ENCODE data around the gene APLP2.

GRCh38 chr11:130096823-130097222 is 27.1 kb downstream of the APLP2 start:
- TF ChIP-seq, protein P1, sequence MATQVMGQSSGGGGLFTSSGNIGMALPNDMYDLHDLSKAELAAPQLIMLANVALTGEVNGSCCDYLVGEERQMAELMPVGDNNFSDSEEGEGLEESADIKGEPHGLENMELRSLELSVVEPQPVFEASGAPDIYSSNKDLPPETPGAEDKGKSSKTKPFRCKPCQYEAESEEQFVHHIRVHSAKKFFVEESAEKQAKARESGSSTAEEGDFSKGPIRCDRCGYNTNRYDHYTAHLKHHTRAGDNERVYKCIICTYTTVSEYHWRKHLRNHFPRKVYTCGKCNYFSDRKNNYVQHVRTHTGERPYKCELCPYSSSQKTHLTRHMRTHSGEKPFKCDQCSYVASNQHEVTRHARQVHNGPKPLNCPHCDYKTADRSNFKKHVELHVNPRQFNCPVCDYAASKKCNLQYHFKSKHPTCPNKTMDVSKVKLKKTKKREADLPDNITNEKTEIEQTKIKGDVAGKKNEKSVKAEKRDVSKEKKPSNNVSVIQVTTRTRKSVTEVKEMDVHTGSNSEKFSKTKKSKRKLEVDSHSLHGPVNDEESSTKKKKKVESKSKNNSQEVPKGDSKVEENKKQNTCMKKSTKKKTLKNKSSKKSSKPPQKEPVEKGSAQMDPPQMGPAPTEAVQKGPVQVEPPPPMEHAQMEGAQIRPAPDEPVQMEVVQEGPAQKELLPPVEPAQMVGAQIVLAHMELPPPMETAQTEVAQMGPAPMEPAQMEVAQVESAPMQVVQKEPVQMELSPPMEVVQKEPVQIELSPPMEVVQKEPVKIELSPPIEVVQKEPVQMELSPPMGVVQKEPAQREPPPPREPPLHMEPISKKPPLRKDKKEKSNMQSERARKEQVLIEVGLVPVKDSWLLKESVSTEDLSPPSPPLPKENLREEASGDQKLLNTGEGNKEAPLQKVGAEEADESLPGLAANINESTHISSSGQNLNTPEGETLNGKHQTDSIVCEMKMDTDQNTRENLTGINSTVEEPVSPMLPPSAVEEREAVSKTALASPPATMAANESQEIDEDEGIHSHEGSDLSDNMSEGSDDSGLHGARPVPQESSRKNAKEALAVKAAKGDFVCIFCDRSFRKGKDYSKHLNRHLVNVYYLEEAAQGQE (IDR thresholded peaks at IDR 0.05; ENCODE audit: borderline replicate concordance): no peak
- TF ChIP-seq, protein P1 (CRISPR knock-in tag; IDR thresholded peaks at IDR 0.05; ENCODE audit: low read depth): no peak
- TF ChIP-seq POLR2AphosphoS5 (IDR thresholded peaks at IDR 0.05; ENCODE audit: control insufficient read depth, insufficient read depth, low read depth, low read length): no peak
- TF ChIP-seq POLR2A (conservative IDR thresholded peaks at IDR 0.05): no peak
- TF ChIP-seq, protein P2, sequence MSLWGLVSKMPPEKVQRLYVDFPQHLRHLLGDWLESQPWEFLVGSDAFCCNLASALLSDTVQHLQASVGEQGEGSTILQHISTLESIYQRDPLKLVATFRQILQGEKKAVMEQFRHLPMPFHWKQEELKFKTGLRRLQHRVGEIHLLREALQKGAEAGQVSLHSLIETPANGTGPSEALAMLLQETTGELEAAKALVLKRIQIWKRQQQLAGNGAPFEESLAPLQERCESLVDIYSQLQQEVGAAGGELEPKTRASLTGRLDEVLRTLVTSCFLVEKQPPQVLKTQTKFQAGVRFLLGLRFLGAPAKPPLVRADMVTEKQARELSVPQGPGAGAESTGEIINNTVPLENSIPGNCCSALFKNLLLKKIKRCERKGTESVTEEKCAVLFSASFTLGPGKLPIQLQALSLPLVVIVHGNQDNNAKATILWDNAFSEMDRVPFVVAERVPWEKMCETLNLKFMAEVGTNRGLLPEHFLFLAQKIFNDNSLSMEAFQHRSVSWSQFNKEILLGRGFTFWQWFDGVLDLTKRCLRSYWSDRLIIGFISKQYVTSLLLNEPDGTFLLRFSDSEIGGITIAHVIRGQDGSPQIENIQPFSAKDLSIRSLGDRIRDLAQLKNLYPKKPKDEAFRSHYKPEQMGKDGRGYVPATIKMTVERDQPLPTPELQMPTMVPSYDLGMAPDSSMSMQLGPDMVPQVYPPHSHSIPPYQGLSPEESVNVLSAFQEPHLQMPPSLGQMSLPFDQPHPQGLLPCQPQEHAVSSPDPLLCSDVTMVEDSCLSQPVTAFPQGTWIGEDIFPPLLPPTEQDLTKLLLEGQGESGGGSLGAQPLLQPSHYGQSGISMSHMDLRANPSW (CRISPR knock-in tag; IDR thresholded peaks at IDR 0.05): no peak
- no peak for TF ChIP-seq NCOR1 (IDR thresholded peaks at IDR 0.05)
- no peak for TF ChIP-seq ZNF655 (CRISPR knock-in tag; IDR thresholded peaks at IDR 0.05)
- TF ChIP-seq EP300 (IDR thresholded peaks at IDR 0.05; ENCODE audit: low read length): no peak
- TF ChIP-seq HCFC1 (IDR thresholded peaks at IDR 0.05; ENCODE audit: low read depth, low read length): no peak
